BJ (cell line): ENCODE results near the gene SH3PXD2B. TPM values are rescaled to one million over a fixed set of nuclear protein-coding genes. Genes with fewer than 3 reads are reported as not detected.

Source experiments
- CTCF ChIA-PET: fragments of 350-600 bp; formaldehyde crosslinking; extraction: SDS; loops from one replicate; lab custom pipeline; 2021; ENCODE audit warnings: antibody characterized with exemption, inconsistent platforms; lab: Yijun Ruan, JAX
- POLR2A ChIA-PET: fragments of 300-600 bp; sonication (Branson Sonifier 250); formaldehyde crosslinking; extraction: SDS; loops from one replicate; lab custom pipeline; 2021; ENCODE audit warnings: antibody characterized with exemption; lab: Charles Lee
- DNase-seq: peaks from one replicate; pipeline ENCODE4 v3.0.0-alpha.2; 2011; ENCODE audit warnings: low read depth
- H3K27me3 ChIP-seq: 2 replicates; pipeline ENCODE4 v1.6.0; 2011; ENCODE audit warnings: low read length; ENCODE audit not compliant: control insufficient read depth, insufficient read depth
- H3K36me3 ChIP-seq: 2 replicates; pipeline ENCODE4 v1.5.1; 2011; ENCODE audit warnings: low read length; ENCODE audit not compliant: control insufficient read depth, insufficient read depth
- H3K4me3 ChIP-seq: 2 replicates; pipeline ENCODE4 v1.5.1; 2011; ENCODE audit warnings: low read depth, mild to moderate bottlenecking, control low read depth, low read length
- polyA plus RNA-seq: library from polyadenylated mRNA; depleted of rRNA; stranded (reverse); fragments of >200 nt; gene quantifications from 2 replicates; pipeline ENCODE4 v1.2.3, GENCODE V29; 2011
- TF ChIP-seq, protein P1 (sequence below): IDR thresholded peaks from 2 replicates; pipeline ENCODE4 v1.5.1; 2011; ENCODE audit warnings: low read depth, mild to moderate bottlenecking, control low read depth, inconsistent platforms, low read length, moderate library complexity; ENCODE audit not compliant: insufficient read depth

The SH3PXD2B gene
- polyA plus RNA-seq, 1 experiment, result 15.5 TPM

GRCh38 chr5:172453986-172454357, 353 bp downstream of the SH3PXD2B start:
- no peak for DNase-seq
- TF ChIP-seq, protein P1, sequence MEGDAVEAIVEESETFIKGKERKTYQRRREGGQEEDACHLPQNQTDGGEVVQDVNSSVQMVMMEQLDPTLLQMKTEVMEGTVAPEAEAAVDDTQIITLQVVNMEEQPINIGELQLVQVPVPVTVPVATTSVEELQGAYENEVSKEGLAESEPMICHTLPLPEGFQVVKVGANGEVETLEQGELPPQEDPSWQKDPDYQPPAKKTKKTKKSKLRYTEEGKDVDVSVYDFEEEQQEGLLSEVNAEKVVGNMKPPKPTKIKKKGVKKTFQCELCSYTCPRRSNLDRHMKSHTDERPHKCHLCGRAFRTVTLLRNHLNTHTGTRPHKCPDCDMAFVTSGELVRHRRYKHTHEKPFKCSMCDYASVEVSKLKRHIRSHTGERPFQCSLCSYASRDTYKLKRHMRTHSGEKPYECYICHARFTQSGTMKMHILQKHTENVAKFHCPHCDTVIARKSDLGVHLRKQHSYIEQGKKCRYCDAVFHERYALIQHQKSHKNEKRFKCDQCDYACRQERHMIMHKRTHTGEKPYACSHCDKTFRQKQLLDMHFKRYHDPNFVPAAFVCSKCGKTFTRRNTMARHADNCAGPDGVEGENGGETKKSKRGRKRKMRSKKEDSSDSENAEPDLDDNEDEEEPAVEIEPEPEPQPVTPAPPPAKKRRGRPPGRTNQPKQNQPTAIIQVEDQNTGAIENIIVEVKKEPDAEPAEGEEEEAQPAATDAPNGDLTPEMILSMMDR, result no peak
- CTCF ChIA-PET, result interaction anchor here (0.6 to 1.5 kb wide), 4 partner anchors 10 to 169 kb away, joined by 3 to 9 read pairs (median 3); no protein-coding TSS in a partner anchor
- POLR2A ChIA-PET, result no interaction called here
- Histone ChIP-seq H3K36me3 (peaks cover 1% of the 10 kb centered on the region; the same call in 1 of the 2 replicates), H3K4me3 (peak overlapping the region; percentile 88), H3K27me3 (no peaks in the 10 kb centered on the region)

GRCh38 chr5:172453206-172453985, 929 bp downstream of the SH3PXD2B start:
- Histone ChIP-seq H3K36me3 (peaks cover 1% of the 10 kb centered on the region), H3K27me3 (no peaks in the 10 kb centered on the region), H3K4me3 (peak overlapping the region; percentile 88)
- TF ChIP-seq, protein P1, result peak; percentile 76
- POLR2A ChIA-PET, result interaction anchor here (0.5 kb wide), 2 partner anchors 245 to 313 kb away, joined by 3 read pairs; no protein-coding TSS in a partner anchor
- DNase-seq, result peak; percentile 22
- CTCF ChIA-PET, result interaction anchor here (0.6 to 3.6 kb wide), 12 partner anchors 9 to 1254 kb away, joined by 3 to 34 read pairs (median 3); no protein-coding TSS in a partner anchor

DNA sequence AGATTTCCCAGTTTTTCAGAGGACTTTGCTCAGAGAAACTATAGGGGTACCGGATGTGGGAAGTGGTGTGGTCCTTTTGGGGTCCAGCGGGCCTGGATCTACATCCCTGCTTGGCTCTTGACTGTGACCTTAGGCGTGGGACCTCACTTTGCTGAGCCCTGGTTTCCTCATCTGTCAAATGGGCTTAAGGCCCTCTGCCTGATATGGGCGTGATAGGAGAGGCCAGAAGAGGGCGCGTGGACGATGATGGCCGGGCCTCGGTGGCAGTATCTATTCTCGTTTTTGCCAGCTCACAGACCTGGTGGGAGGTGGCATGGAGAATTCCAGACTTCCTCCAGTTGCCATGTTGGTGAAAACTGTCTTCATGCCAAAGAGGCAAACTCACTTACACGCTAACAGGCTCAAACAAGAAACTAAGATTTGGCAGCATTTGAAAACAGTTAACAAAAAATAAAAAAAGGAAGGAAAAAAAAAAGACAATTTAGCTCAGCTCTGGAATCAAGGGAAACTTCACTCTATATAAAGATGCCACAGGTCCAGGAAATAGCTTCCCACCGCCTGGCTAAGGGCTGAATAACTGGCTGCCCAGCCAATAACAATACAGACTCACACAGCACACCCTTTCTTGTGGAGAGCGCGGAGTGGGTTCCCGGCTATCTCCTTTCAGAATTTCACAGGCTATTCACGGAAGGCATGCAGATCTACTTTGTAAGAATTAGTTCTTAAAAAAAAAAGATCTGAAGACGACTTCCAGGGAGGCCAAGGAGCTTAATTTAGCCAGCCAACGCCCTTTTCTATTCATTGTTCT, 1.7 kb downstream of the SH3PXD2B start:
- POLR2A ChIA-PET, result interaction anchor here (0.5 to 0.7 kb wide), 3 partner anchors 246 to 355 kb away, joined by 3 read pairs; no protein-coding TSS in a partner anchor
- CTCF ChIA-PET, result interaction anchor here (0.6 to 3.6 kb wide), 21 partner anchors 8 to 1255 kb away, joined by 3 to 34 read pairs (median 3); partner anchors contain the start of gene RPL26L1

GRCh38 chr5:172451771-172452197, 2.5 kb downstream of the SH3PXD2B start:
- Histone ChIP-seq H3K36me3 (peaks cover 1% of the 10 kb centered on the region), H3K4me3 (no peak overlapping the region), H3K27me3 (no peaks in the 10 kb centered on the region)
- POLR2A ChIA-PET, result no interaction called here
- TF ChIP-seq, protein P1, result no peak
- CTCF ChIA-PET, result interaction anchor here (0.6 to 3.6 kb wide), 22 partner anchors 9 to 1199 kb away, joined by 3 to 34 read pairs (median 4); partner anchors contain the start of gene RPL26L1
- DNase-seq, result peak; percentile 55

More for the DNA sequence above, 1.7 kb downstream of the SH3PXD2B start:
- TF ChIP-seq, protein P1, result no peak
- DNase-seq, result peak; percentile 39
- no peaks in the 10 kb centered on the region for H3K27me3 ChIP-seq
- peak overlapping the region; percentile 88 for H3K4me3 ChIP-seq
- H3K36me3 ChIP-seq, result peaks cover 1% of the 10 kb centered on the region
